ENCODE measurements around the gene PLXNA3.

The PLXNA3 gene

DNA sequence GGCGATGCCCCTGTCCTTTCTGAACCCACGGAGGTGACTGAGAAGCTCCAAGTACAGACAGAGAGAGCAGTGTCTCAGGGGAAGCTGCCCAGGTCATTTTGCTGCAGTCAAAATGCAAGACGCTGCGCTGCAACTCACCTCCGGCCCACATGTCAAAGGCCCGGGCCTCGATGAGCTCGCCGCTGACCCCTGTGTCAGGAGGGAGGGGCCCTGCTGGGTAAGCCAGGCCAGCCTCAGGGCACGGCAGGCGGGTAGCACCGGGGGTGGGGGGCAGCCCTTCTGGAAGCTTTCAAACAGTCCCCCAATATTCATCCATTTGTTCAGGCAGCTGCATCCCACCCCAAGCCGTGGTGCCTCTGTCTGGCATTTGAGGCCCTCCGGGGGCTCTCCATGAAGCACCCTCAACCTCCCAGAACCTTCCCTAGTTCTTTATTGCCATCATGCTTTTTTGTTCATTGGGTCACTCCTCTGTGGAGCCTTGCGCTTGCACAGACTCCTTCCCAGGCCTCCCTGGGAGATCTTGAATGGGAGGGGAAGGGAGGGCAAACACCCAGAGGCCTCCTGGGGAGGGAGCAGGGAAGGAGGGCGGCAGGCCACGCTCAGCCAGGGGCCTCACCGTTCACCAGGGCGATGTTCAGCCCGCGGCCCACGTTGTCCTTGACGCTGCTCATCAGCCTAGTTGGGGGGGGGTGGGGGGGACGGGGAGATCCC, 49.7 kb downstream of the PLXNA3 start:
- no peak overlapping the region for H3K4me3 ChIP-seq (ENCODE audit: control insufficient read depth, low read depth, low read length)
- TF ChIP-seq, protein P1, sequence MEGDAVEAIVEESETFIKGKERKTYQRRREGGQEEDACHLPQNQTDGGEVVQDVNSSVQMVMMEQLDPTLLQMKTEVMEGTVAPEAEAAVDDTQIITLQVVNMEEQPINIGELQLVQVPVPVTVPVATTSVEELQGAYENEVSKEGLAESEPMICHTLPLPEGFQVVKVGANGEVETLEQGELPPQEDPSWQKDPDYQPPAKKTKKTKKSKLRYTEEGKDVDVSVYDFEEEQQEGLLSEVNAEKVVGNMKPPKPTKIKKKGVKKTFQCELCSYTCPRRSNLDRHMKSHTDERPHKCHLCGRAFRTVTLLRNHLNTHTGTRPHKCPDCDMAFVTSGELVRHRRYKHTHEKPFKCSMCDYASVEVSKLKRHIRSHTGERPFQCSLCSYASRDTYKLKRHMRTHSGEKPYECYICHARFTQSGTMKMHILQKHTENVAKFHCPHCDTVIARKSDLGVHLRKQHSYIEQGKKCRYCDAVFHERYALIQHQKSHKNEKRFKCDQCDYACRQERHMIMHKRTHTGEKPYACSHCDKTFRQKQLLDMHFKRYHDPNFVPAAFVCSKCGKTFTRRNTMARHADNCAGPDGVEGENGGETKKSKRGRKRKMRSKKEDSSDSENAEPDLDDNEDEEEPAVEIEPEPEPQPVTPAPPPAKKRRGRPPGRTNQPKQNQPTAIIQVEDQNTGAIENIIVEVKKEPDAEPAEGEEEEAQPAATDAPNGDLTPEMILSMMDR (conservative IDR thresholded peaks at IDR 0.05; ENCODE audit: control insufficient read depth, insufficient read depth, low read depth, low read length): no peak
- no peak for DNase-seq (ENCODE audit: low read depth)

GRCh38 chrX:154508384-154508745, 50.3 kb downstream of the PLXNA3 start:
- H3K4me3 ChIP-seq (ENCODE audit: control insufficient read depth, low read depth, low read length): no peak overlapping the region
- no peak for DNase-seq (ENCODE audit: low read depth)
- TF ChIP-seq, protein P1 (conservative IDR thresholded peaks at IDR 0.05; ENCODE audit: control insufficient read depth, insufficient read depth, low read depth, low read length): no peak

GRCh38 chrX:154509455-154509854, 51.4 kb downstream of the PLXNA3 start:
- H3K4me3 ChIP-seq (ENCODE audit: control insufficient read depth, low read depth, low read length): no peak overlapping the region
- TF ChIP-seq, protein P1 (conservative IDR thresholded peaks at IDR 0.05; ENCODE audit: control insufficient read depth, insufficient read depth, low read depth, low read length): no peak
- DNase-seq (ENCODE audit: low read depth): no peak

DNA sequence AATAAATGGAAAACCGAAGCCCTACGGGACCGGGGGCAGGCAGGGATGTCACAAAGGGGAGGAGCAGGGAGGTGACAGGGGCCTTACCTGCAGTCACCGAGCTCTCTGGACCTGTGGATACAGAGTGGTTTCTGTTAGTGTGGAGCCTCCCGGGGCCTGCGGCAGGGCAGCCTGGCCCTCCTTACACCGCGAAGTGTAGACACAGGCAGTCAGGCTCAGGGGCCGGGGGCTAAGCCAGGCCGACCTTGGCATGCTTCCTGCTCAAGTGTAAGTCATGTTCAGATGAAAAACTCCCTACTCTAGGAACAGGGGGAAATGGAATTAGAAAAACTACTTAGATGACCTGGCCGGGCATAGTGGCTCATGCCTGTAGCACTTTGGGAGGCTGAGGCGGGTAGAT, 53.7 kb downstream of the PLXNA3 start:
- TF ChIP-seq, protein P1 (conservative IDR thresholded peaks at IDR 0.05; ENCODE audit: control insufficient read depth, insufficient read depth, low read depth, low read length): no peak
- no peak overlapping the region for H3K4me3 ChIP-seq (ENCODE audit: control insufficient read depth, low read depth, low read length)
- no peak for DNase-seq (ENCODE audit: low read depth)

DNA sequence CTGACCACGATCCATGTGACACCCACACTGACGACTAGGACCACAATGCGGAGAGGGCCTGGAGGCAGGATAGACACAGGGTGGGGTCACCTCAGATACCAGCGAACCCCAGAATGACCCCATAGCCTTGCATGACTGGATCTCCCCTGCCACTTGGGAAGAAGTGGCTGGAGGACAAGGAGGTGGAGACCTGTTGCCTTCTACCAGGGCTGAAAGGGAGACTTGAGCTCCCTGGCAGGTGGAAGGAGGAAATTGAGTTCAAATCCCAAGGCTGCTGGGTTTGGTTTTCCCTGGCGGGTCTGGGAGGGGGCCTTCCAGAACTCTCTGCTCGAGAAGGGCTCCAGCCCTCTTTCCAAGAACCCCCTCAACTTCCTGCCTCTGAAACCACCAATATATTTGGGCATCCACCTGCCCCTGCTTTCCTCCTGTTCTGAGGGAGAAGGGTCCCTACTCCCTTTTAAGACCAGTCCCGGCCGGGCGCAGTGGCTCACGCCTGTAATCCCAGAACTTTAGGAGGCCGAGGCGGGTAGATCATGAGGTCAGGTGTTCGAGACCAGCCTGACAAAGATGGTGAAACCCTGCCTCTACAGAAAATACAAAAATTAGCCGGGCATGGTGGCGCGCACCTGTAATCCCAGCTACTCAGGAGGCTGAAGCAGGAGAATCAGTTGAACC, 54.9 kb downstream of the PLXNA3 start:
- no peak for DNase-seq (ENCODE audit: low read depth)
- TF ChIP-seq, protein P1 (conservative IDR thresholded peaks at IDR 0.05; ENCODE audit: control insufficient read depth, insufficient read depth, low read depth, low read length): no peak
- H3K4me3 ChIP-seq (ENCODE audit: control insufficient read depth, low read depth, low read length): no peak overlapping the region

DNA sequence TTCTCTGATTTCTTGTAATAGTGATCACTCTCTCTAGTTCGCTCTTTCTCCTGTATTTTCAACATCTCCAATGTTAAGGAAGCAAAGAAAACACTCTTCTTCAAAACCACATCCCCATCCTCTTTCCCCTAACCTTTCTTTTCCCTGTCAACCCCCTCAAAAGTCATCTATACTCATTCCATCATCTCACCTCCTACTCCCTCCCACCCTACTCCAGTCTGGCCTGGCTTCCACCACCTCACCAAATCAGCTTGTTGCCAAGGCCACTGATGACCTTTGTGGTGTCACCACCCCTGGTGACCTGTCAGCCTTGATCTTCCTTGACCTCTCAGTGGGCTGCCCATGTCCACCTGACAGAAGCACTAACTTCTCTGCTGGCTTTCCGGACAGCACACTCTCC, 55.6 kb downstream of the PLXNA3 start:
- no peak for DNase-seq (ENCODE audit: low read depth)
- no peak overlapping the region for H3K4me3 ChIP-seq (ENCODE audit: control insufficient read depth, low read depth, low read length)
- TF ChIP-seq, protein P1 (conservative IDR thresholded peaks at IDR 0.05; ENCODE audit: control insufficient read depth, insufficient read depth, low read depth, low read length): no peak
